HUES6 (cell line): ENCODE measurements around the gene PSMD12.
"Not testable (repeated sequence)": the region's sequence is repeated elsewhere in the genome, so short reads cannot be mapped to it uniquely, and the experiment has no call there.

Experiments used
- H3K27ac ChIP-seq: 2 replicates; pipeline ENCODE4 v1.7.0; 2013; ENCODE audit warnings: low read depth, mild to moderate bottlenecking, low read length, inconsistent platforms
- H3K27me3 ChIP-seq: 2 replicates; pipeline ENCODE4 v1.6.1; 2013; ENCODE audit warnings: low read length; ENCODE audit not compliant: control insufficient read depth, insufficient read depth
- H3K36me3 ChIP-seq: 2 replicates; pipeline ENCODE4 v1.6.1; 2013; ENCODE audit warnings: low read length; ENCODE audit not compliant: control insufficient read depth, insufficient read depth
- H3K4me1 ChIP-seq: 2 replicates; pipeline ENCODE4 v1.6.1; 2013; ENCODE audit warnings: low read length; ENCODE audit not compliant: control insufficient read depth, insufficient read depth
- H3K4me3 ChIP-seq: 2 replicates; pipeline ENCODE4 v1.5.1; 2013; ENCODE audit warnings: low read depth, low read length
- H3K9ac ChIP-seq: one replicate; pipeline ENCODE4 v1.6.1; 2013; ENCODE audit warnings: mild to moderate bottlenecking, low read length
- H3K9me3 ChIP-seq: 2 replicates; pipeline ENCODE4 v1.6.1; 2013; ENCODE audit warnings: low read depth, low read length; ENCODE audit not compliant: control insufficient read depth, insufficient read depth

Gene PSMD12

GRCh38 chr17:67305446-67306235, 60.7 kb downstream of the PSMD12 start:
- H3K9me3 ChIP-seq, H3K27ac ChIP-seq, H3K4me3 ChIP-seq: not testable (repeated sequence)

GRCh38 chr17:67297454-67297960, 68.9 kb downstream of the PSMD12 start:
- no peak overlapping the region for H3K9ac ChIP-seq
- no peaks in the 10 kb centered on the region for H3K27me3 ChIP-seq
- no peak overlapping the region for H3K4me3 ChIP-seq
- H3K4me1 ChIP-seq = 0 out of 2 replicates have a peak, but pooled peaks cover 2% of the 10 kb centered on the region
- H3K27ac ChIP-seq = no peak overlapping the region
- H3K36me3 ChIP-seq = no peaks in the 10 kb centered on the region
- H3K9me3 ChIP-seq = no peaks in the 10 kb centered on the region

More at GRCh38 chr17:67305446-67306235, 60.7 kb downstream of the PSMD12 start:
- not testable (repeated sequence) for H3K4me1 ChIP-seq, H3K9ac ChIP-seq, H3K36me3 ChIP-seq, H3K27me3 ChIP-seq

GRCh38 chr17:67294451-67295199, 71.8 kb downstream of the PSMD12 start:
- Histone ChIP-seq H3K9me3 (no peaks in the 10 kb centered on the region), H3K27ac (no peak overlapping the region), H3K4me1 (peaks cover 4% of the 10 kb centered on the region; the same call in 1 of the 2 replicates), H3K27me3 (no peaks in the 10 kb centered on the region), H3K36me3 (no peaks in the 10 kb centered on the region), H3K9ac (no peak overlapping the region), H3K4me3 (no peak overlapping the region)

- Histone ChIP-seq H3K27ac (no peak overlapping the region), H3K4me1 (peaks cover 10% of the 10 kb centered on the region; the same call in 1 of the 2 replicates), H3K27me3 (no peaks in the 10 kb centered on the region), H3K9ac (no peak overlapping the region), H3K4me3 (no peak overlapping the region), H3K9me3 (no peaks in the 10 kb centered on the region), H3K36me3 (no peaks in the 10 kb centered on the region)
Observed at GRCh38 chr17:67293251-67294203, 72.8 kb downstream of the PSMD12 start.

GRCh38 chr17:67290711-67291291, 75.6 kb downstream of the PSMD12 start:
- no peak overlapping the region for H3K27ac ChIP-seq

GRCh38 chr17:67290244-67290643, 76.1 kb downstream of the PSMD12 start:
- Histone ChIP-seq H3K36me3 (no peaks in the 10 kb centered on the region), H3K27me3 (no peaks in the 10 kb centered on the region), H3K9me3 (no peaks in the 10 kb centered on the region), H3K27ac (no peak overlapping the region), H3K4me3 (no peak overlapping the region), H3K4me1 (peaks cover 10% of the 10 kb centered on the region; the same call in 1 of the 2 replicates), H3K9ac (no peak overlapping the region)

More at GRCh38 chr17:67290711-67291291, 75.6 kb downstream of the PSMD12 start:
- H3K9me3 ChIP-seq = no peaks in the 10 kb centered on the region
- H3K36me3 ChIP-seq = no peaks in the 10 kb centered on the region
- no peaks in the 10 kb centered on the region for H3K27me3 ChIP-seq
- H3K9ac ChIP-seq = no peak overlapping the region
- H3K4me1 ChIP-seq = peaks cover 10% of the 10 kb centered on the region; the same call in 1 of the 2 replicates
- no peak overlapping the region for H3K4me3 ChIP-seq

- Histone ChIP-seq H3K36me3 (no peaks in the 10 kb centered on the region), H3K27me3 (no peaks in the 10 kb centered on the region), H3K27ac (no peak overlapping the region), H3K9me3 (no peaks in the 10 kb centered on the region), H3K4me1 (peaks cover 10% of the 10 kb centered on the region; the same call in 1 of the 2 replicates), H3K9ac (no peak overlapping the region), H3K4me3 (no peak overlapping the region)
Observed at GRCh38 chr17:67289181-67289876, 77.0 kb downstream of the PSMD12 start.
